GM12878 (cell line): ENCODE results near the gene CDK13. TPM values are rescaled to one million over a fixed set of nuclear protein-coding genes. Genes with fewer than 3 reads are reported as not detected.
A peak's percentile ranks its signal among the peaks of the same experiment; 100 is the strongest.

ENCODE experiments used
- ATAC-seq: fragments of 200-7000 bp; cut with Tn5 transposase; 3 replicates; pipeline ENCODE4 v1.9.1; 2020; ENCODE audit warnings: mild to moderate bottlenecking, moderate library complexity
- BruUV-seq: library from RNA; stranded (reverse); fragments of 400-500 nt; replicated peaks from 2 replicates; lab custom pipeline; 2021; lab: Mats Ljungman, UMichigan
- CTCF ChIA-PET: fragments of 300-600 bp; sonication (Branson Sonifier 250); formaldehyde crosslinking; extraction: SDS; loops from one replicate; lab custom pipeline; 2021; ENCODE audit warnings: inconsistent platforms; lab: Yijun Ruan, JAX
- POLR2A ChIA-PET: fragments of 350-600 bp; formaldehyde crosslinking; extraction: SDS; loops from one replicate; lab custom pipeline; 2021; ENCODE audit warnings: inconsistent platforms; lab: Charles Lee
- RAD21 ChIA-PET: fragments of 300-600 bp; sonication (Branson Sonifier 250); formaldehyde crosslinking; loops from one replicate; lab custom pipeline; 2023; ENCODE audit warnings: antibody characterized with exemption; ENCODE audit not compliant: unreplicated experiment; lab: Charles Lee
- SMC1A ChIA-PET: fragments of 300-600 bp; sonication (Branson Sonifier 250); formaldehyde crosslinking; loops from one replicate; lab custom pipeline; 2023; ENCODE audit not compliant: unreplicated experiment, uncharacterized antibody; lab: Charles Lee
- DNase-seq: peaks from one replicate; pipeline ENCODE4 v3.0.0-alpha.2; 2011; ENCODE audit warnings: low read depth, low spot score
- FAIRE-seq: peaks from 3 replicates; lab custom pipeline; 2011; peaks lifted over from hg19 to GRCh38; lab: Jason Lieb, UNC
- H2AFZ ChIP-seq: 2 replicates; pipeline ENCODE4 v1.6.0; 2011; ENCODE audit warnings: low read depth, low read length, control low read depth; ENCODE audit not compliant: control insufficient read depth
- H3K27ac ChIP-seq: 2 replicates; pipeline ENCODE4 v1.5.1; 2011; ENCODE audit warnings: control low read depth; ENCODE audit not compliant: control insufficient read depth, insufficient read depth
- H3K27me3 ChIP-seq, 2 experiments: replicated peaks in 1 of 2; 2 replicates each; pipeline versions ENCODE4 v1.6.0 to v1.6.1; 2011; ENCODE audit warnings: low read length in 1 of 2; ENCODE audit not compliant: control insufficient read depth in 2 of 2, insufficient read depth in 2 of 2
- H3K36me3 ChIP-seq, 2 experiments: 2 replicates each; pipeline ENCODE4 v1.5.1; 2011; ENCODE audit warnings: low read length in 1 of 2; ENCODE audit not compliant: control insufficient read depth in 2 of 2, insufficient read depth in 2 of 2
- H3K4me1 ChIP-seq: 2 replicates; pipeline ENCODE4 v1.6.1; 2011; ENCODE audit warnings: mild to moderate bottlenecking, low read length, moderate library complexity, mixed read lengths; ENCODE audit not compliant: control insufficient read depth, insufficient read depth
- H3K4me2 ChIP-seq: 2 replicates; pipeline ENCODE4 v1.6.0; 2011; ENCODE audit warnings: control low read depth; ENCODE audit not compliant: control insufficient read depth, insufficient read depth
- H3K4me3 ChIP-seq: fragments of 200-600 bp; sonication (generic); 2 replicates; pipeline ENCODE4 v1.5.1; 2016
- H3K79me2 ChIP-seq: 2 replicates; pipeline ENCODE4 v1.6.0; 2011; ENCODE audit warnings: low read length; ENCODE audit not compliant: control insufficient read depth, insufficient read depth
- H3K9ac ChIP-seq: 2 replicates; pipeline ENCODE4 v1.8.0; 2011; ENCODE audit warnings: low read length, control low read depth, mixed read lengths; ENCODE audit not compliant: control insufficient read depth, insufficient read depth
- H3K9me3 ChIP-seq: replicated peaks from 3 replicates; pipeline ENCODE4 v1.5.1; 2011; ENCODE audit warnings: mild to moderate bottlenecking, low read length; ENCODE audit not compliant: control insufficient read depth, insufficient read depth
- H4K20me1 ChIP-seq: 2 replicates; pipeline ENCODE4 v1.6.0; 2011; ENCODE audit not compliant: control insufficient read depth, insufficient read depth
- ATF2 ChIP-seq: IDR thresholded peaks from 2 replicates; pipeline ENCODE4 v1.6.1; 2012; ENCODE audit warnings: low read length, inconsistent platforms
- BRCA1 ChIP-seq: IDR thresholded peaks from 2 replicates; pipeline ENCODE4 v1.6.1; 2011; ENCODE audit warnings: low read depth, low read length, improper control_type of control experiment
- CHD2 ChIP-seq: IDR thresholded peaks from 2 replicates; pipeline ENCODE4 v1.6.1; 2011; ENCODE audit warnings: low read depth, low read length, improper control_type of control experiment, borderline replicate concordance
- ESRRA ChIP-seq: IDR thresholded peaks from 2 replicates; pipeline ENCODE4 v1.6.1; 2012; ENCODE audit warnings: mild to moderate bottlenecking, low read length, improper control_type of control experiment
- ETV6 ChIP-seq, 2 experiments: fragments of 450-650 bp in 1 of 2; IDR thresholded peaks in 1 of 2; conservative IDR thresholded peaks in 1 of 2; 2 replicates each; pipeline ENCODE4 v1.6.1; 2014; ENCODE audit warnings: antibody characterized with exemption in 1 of 2, borderline replicate concordance in 1 of 2, low read depth in 1 of 2, mild to moderate bottlenecking in 1 of 2, moderate library complexity in 1 of 2
- NR2C2 ChIP-seq: IDR thresholded peaks from 2 replicates; pipeline ENCODE4 v1.6.1; 2011; ENCODE audit warnings: borderline replicate concordance, low read depth; ENCODE audit not compliant: control insufficient read depth, insufficient read length
- NRF1 ChIP-seq: conservative IDR thresholded peaks from 2 replicates; pipeline ENCODE4 v1.6.1; 2011; ENCODE audit warnings: mild to moderate bottlenecking, low read depth, low read length, improper control_type of control experiment
- PML ChIP-seq: IDR thresholded peaks from 2 replicates; pipeline ENCODE4 v1.6.1; 2012; ENCODE audit warnings: low read length, inconsistent platforms
- WGBS: methylation state at CpG from one replicate; pipeline ENCODE4 v1.1.6; 2016; ENCODE audit warnings: low lambda C conversion rate; ENCODE audit not compliant: insufficient replicate concordance, insufficient coverage; ENCODE audit errors: missing lambda C conversion rate; 5-methylcytosine and 5-hydroxymethylcytosine counted together
- in situ Hi-C: fragments of 300-500 bp; cut with MboI; formaldehyde crosslinking; loops from 9 replicates; pipeline ENCODE4 v1.14.3; 2018; ENCODE audit warnings: mixed read lengths
- intact Hi-C: fragments of 100-400 bp; cut with micrococcal nuclease; formaldehyde crosslinking; loops from one replicate; pipeline ENCODE4 v1.14.2; 2022; ENCODE audit not compliant: unreplicated experiment
- polyA plus RNA-seq, 11 experiments: library from polyadenylated mRNA; depleted of rRNA in 4 of 11; unstranded in 6 of 11; stranded (reverse) in 5 of 11; fragments of >200 nt; fragmentation: Nextera tagmentation in 4 of 11; fragmentation: Illumina TruSeq in 1 of 11; extraction: Ambion mirVana in 4 of 11; extraction: Trizol in 1 of 11; gene quantifications; 1 replicate in 1 of 11; 2 replicates in 10 of 11; pipeline versions ENCODE4 v1.2.1 to v1.2.3, GENCODE V29; 2011 to 2016; ENCODE audit warnings: inconsistent platforms in 2 of 11, missing spikeins in 2 of 11, low read depth in 1 of 11
- total RNA-seq, 4 experiments: library from RNA; depleted of rRNA in 3 of 4; stranded (reverse); fragments of >200 nt in 3 of 4; fragmentation: Illumina TruSeq in 1 of 4; extraction: Trizol in 1 of 4; gene quantifications; 2 replicates each; pipeline versions ENCODE4 v1.2.1 to v1.2.3, GENCODE V29; 2013 to 2021

The CDK13 gene
- total and polyA plus RNA-seq, 10 of the 15 experiments (the other 5 are each of a cell fraction or from before 2014, with no cell fraction given) = 10.8 to 44.4 (median 28.0) TPM

- Histone ChIP-seq H3K4me1 (peaks cover 7% of the 10 kb centered on the region), H3K79me2 (peaks cover 33% of the 10 kb centered on the region), H3K27ac (no peak overlapping the region), H2AFZ (peak overlapping the region; percentile 100), H3K9me3 (no peaks in the 10 kb centered on the region; the same call in 2 of the 3 replicates), H3K9ac (no peak overlapping the region), H3K4me3 (peak overlapping the region; percentile 90), H3K36me3 (no peaks in the 10 kb centered on the region), H3K4me2 (peak overlapping the region; percentile 89), H4K20me1 (no peaks in the 10 kb centered on the region), H3K27me3 (no peaks in the 10 kb centered on the region; a peak in 1 of 4 replicates)
- no TSS peak for BruUV-seq
- in situ Hi-C loops (no loop called here), intact Hi-C loops (loop anchor here (2.0 kb wide), 1 partner anchor 186 kb away; no protein-coding TSS in a partner anchor)
- ChIA-PET SMC1A (no interaction called here), CTCF (interaction anchor here (0.9 kb wide), 1 partner anchor 186 kb away, joined by 3 read pairs; no protein-coding TSS in a partner anchor), POLR2A (no interaction called here), RAD21 (interaction anchor here (0.8 to 1.2 kb wide), 2 partner anchors 187 to 239 kb away, joined by 4 to 6 read pairs; no protein-coding TSS in a partner anchor)
- 58% methylated on average over 17 of the region's 17 CpGs for WGBS
- DNase-seq (no peak), ATAC-seq (no peak), FAIRE-seq (no peak)
- no peak for TF ChIP-seq CHD2
- no peak for TF ChIP-seq NR2C2
- TF ChIP-seq NRF1 = no peak
- TF ChIP-seq PML = no peak
- no peak for TF ChIP-seq BRCA1
- TF ChIP-seq ETV6 (conservative IDR thresholded peaks at IDR 0.05 in 1 of 2, IDR thresholded peaks at IDR 0.05 in 1 of 2; ENCODE audit: borderline replicate concordance in 1 of 2, low read depth in 1 of 2) = no peak
- no peak for TF ChIP-seq ESRRA
- no peak for TF ChIP-seq ATF2
Observed at GRCh38 chr7:40135317-40135610, 185.2 kb downstream of the CDK13 start.
